Panc1 (cell line): ENCODE measurements around the gene E4F1.

Source experiments
- POLR2AphosphoS5 ChIP-seq: IDR thresholded peaks from 2 replicates; pipeline ENCODE4 v1.6.1; 2012; ENCODE audit warnings: mild to moderate bottlenecking, low read depth, low read length, moderate library complexity
- SIN3A ChIP-seq: IDR thresholded peaks from 2 replicates; pipeline ENCODE4 v1.6.1; 2012; ENCODE audit warnings: low read depth, mild to moderate bottlenecking, low read length, moderate library complexity, borderline replicate concordance; ENCODE audit not compliant: insufficient read depth
- TF ChIP-seq, protein P1 (sequence below): fragments of 450-650 bp; IDR thresholded peaks from 2 replicates; pipeline ENCODE4 v1.5.1; 2017; ENCODE audit warnings: mild to moderate bottlenecking

DNA sequence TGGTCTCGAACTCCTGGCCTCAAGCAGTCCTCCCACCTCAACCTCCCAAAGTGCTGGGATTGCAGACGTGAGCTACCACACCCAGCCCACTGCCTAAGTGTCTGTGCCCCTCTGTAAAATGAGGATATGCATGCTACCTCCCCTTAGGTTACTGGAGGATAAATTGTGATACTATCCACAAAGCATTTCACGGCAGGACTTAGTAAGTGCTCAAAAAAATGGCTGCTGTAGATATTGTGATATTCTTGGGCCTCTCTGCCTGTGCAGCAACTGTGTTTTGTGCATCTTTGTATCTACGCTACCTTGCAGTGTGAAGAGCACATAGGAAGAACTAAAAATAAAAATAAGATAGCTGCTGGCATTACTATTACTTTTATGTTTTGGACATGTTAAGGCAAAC, 25.1 kb upstream of the E4F1 start:
- TF ChIP-seq, protein P1, sequence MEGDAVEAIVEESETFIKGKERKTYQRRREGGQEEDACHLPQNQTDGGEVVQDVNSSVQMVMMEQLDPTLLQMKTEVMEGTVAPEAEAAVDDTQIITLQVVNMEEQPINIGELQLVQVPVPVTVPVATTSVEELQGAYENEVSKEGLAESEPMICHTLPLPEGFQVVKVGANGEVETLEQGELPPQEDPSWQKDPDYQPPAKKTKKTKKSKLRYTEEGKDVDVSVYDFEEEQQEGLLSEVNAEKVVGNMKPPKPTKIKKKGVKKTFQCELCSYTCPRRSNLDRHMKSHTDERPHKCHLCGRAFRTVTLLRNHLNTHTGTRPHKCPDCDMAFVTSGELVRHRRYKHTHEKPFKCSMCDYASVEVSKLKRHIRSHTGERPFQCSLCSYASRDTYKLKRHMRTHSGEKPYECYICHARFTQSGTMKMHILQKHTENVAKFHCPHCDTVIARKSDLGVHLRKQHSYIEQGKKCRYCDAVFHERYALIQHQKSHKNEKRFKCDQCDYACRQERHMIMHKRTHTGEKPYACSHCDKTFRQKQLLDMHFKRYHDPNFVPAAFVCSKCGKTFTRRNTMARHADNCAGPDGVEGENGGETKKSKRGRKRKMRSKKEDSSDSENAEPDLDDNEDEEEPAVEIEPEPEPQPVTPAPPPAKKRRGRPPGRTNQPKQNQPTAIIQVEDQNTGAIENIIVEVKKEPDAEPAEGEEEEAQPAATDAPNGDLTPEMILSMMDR, result no peak
- TF ChIP-seq SIN3A (no peak), POLR2AphosphoS5 (no peak)
